Measurements from ENCODE around the gene TNRC18. TPM values are rescaled to one million over a fixed set of nuclear protein-coding genes. Genes with fewer than 3 reads are reported as not detected.

TNRC18 gene
- total RNA-seq, 4 donors from 2014 or later: 79.9 to 160 (median 91.3) TPM

DNA sequence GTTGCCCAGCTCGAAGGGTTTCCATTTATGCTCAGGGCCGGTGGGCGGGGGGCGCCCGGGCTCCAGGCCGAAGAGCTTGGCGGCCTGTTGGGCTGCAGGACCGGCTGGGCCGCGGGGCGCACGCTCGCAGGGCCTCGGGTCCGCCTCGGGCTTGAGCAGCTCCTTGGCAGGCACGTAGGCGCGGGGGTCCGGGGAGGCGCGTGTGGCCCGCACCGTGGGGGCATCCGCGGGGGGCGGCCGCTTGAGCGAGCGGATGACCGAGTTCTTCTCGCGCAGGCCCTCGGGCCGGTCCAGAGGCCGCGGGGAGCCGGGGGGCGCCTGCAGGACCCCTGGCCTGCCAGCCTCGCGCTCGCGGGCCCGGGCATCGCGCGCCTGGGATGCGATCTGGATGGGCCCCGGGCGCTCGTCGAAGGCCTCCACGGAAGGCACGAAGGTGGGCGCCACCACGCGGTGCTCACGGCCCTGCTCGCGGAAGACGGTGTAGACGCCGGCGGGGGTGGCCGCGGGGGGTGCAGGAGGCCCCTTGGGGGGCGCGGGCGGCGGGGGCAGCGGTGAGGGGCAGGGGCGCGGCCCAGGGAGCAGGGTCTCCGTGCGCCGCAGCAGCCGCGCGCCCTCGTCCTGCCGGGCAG, 35.2 kb downstream of the TNRC18 start:
- 91 to 93% methylated on average over 58 to 65 of the region's 81 CpGs for WGBS, 2 donors
- DNase-seq (ENCODE audit: low spot score in 2 of 2): no peak
- TF ChIP-seq POLR2A (IDR thresholded peaks at IDR 0.05): no peak
- TF ChIP-seq, protein P1, sequence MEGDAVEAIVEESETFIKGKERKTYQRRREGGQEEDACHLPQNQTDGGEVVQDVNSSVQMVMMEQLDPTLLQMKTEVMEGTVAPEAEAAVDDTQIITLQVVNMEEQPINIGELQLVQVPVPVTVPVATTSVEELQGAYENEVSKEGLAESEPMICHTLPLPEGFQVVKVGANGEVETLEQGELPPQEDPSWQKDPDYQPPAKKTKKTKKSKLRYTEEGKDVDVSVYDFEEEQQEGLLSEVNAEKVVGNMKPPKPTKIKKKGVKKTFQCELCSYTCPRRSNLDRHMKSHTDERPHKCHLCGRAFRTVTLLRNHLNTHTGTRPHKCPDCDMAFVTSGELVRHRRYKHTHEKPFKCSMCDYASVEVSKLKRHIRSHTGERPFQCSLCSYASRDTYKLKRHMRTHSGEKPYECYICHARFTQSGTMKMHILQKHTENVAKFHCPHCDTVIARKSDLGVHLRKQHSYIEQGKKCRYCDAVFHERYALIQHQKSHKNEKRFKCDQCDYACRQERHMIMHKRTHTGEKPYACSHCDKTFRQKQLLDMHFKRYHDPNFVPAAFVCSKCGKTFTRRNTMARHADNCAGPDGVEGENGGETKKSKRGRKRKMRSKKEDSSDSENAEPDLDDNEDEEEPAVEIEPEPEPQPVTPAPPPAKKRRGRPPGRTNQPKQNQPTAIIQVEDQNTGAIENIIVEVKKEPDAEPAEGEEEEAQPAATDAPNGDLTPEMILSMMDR (IDR thresholded peaks at IDR 0.05): no peak
- no peak overlapping the region for H3K4me3 ChIP-seq (ENCODE audit: low read depth, poor library complexity, severe bottlenecking)
- intact Hi-C loops (cut with DNase I; ENCODE audit: low total_unique reads): no loop called here

DNA sequence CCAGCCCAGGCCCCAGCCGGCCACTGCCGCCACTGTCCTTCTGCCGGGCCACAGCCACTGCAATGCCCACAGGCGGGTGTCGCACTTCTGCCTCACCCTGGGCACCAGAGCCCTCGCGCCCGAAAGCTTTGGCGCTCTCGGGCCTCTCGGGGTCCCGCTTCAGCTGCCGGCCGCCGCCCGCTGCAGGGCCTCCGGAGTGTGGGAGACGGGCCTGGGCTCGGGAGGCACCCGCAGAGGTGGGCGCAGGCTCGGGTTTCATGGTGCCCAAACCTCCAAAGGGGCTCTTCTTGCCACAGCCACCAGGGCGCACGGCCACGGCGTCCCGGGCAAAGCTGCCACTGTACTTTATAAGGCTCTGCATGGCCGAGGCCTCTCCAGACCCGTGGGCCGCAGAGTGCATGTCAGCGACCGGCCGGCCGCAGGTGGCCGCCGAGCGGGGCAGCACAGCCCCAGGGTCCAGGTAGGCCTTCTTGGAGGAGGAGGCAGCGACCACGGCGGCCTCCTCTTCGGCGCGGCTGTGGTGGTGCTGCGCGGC, 35.9 kb downstream of the TNRC18 start:
- TF ChIP-seq POLR2A (IDR thresholded peaks at IDR 0.05): no peak
- TF ChIP-seq, protein P1 (IDR thresholded peaks at IDR 0.05): no peak
- no peak for DNase-seq (ENCODE audit: low spot score in 2 of 2)
- 91 to 96% methylated on average over 23 to 25 of the region's 45 CpGs for WGBS, 2 donors
- intact Hi-C loops (cut with DNase I; ENCODE audit: low total_unique reads): no loop called here
- no peak overlapping the region for H3K4me3 ChIP-seq (ENCODE audit: low read depth, poor library complexity, severe bottlenecking)

DNA sequence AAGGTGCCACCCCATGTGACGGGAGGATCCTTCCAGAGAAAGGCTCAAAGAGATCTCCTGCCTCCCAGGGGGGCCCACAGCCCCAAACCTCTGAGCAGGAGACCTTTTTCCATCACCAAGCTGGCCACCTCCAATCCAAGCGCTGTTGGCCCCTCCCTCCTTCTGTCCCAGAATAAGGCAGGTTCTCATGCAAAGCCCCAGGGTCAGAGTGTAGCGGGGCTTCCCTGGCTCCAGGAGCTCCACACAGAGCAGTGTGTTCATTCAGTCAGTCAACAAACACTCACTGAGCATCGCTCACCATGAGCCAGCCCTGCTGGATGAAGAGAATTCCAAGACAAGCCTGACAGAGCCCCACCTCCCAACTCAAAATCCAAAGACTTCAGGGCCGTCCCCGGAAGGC, 39.0 kb downstream of the TNRC18 start:
- WGBS, 2 donors: 62 to 69% methylated on average over 6 of the region's 6 CpGs
- no peak for TF ChIP-seq POLR2A (IDR thresholded peaks at IDR 0.05)
- TF ChIP-seq, protein P1 (IDR thresholded peaks at IDR 0.05): no peak
- intact Hi-C loops (cut with DNase I; ENCODE audit: low total_unique reads): no loop called here
- no peak overlapping the region for H3K4me3 ChIP-seq (ENCODE audit: low read depth, poor library complexity, severe bottlenecking)
- no peak for DNase-seq (ENCODE audit: low spot score in 2 of 2)

DNA sequence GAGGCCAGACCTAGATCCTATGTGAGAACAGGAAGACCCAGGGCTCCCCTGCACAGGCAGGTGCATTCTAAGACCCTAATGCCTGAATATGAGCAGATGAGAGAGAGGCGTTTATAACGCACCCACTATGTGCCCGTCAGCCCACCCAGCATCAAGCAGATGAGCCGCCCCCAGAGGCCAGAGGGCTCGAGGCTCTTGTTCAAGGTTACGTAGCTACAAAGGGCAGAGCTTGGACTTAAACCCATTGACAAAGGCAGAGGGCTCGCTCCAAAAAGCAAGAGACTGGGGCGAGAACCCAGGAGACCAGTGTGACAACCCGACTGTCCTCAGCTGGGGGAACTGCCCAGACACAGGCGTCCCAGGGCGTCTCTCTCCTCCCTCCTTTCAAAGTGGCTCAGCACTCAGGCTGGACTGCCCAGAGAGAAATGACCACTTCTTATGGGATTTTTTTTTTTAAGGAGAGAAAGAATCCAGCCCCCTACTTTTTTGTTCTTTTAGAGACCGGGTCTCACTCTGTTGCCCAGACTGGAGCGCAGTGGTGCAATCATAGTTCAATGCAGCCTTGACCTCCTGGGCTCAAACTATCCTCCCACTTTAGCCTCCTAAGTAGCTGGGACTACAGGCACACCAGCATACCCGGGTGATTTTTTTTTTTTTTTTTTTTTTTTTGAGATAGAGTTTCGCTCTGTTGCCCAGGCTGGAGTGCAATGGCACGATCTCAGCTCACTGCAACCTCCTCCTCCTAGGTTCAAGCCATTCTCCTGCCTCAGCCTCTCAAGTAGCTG, 40.1 kb downstream of the TNRC18 start:
- WGBS, 2 donors: 67 to 75% methylated on average over 16 of the region's 16 CpGs
- intact Hi-C loops (cut with DNase I; ENCODE audit: low total_unique reads): no loop called here
- no peak for DNase-seq (ENCODE audit: low spot score in 2 of 2)
- TF ChIP-seq, protein P1 (IDR thresholded peaks at IDR 0.05): no peak
- no peak for TF ChIP-seq POLR2A (IDR thresholded peaks at IDR 0.05)
- no peak overlapping the region for H3K4me3 ChIP-seq (ENCODE audit: low read depth, poor library complexity, severe bottlenecking)

DNA sequence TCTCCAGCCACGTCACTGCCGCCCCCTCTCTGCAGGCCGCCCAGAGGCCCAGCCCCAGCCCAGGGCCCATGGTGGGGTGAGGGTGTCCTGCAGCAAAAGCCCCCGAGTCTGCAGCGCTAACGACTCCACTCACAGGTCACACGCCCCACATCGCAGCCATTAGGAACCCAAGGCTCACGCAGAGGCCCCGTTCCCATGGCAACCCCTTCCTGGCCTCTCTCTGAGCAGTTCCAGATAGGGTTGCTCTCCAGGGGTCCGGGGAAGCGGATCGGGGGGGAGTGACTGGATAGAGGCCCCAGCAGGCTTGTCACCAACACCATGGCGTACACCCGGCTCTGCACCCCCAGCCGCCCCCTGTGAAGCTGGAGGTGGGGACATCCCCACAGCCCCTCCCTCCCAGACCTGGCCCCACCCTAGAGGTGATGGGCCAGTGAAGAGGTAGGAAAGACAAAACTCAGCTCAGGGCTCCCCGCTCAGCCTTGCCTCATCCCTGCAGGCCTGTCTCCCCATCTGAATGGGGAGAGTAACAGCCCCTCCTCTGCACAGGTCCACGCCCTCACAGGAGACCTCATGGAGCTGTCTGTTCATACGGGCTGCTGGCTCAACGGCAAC, 41.2 kb downstream of the TNRC18 start:
- intact Hi-C loops (cut with DNase I; ENCODE audit: low total_unique reads): no loop called here
- H3K4me3 ChIP-seq (ENCODE audit: low read depth, poor library complexity, severe bottlenecking): no peak overlapping the region
- WGBS, 2 donors: 49 to 50% methylated on average over 20 of the region's 20 CpGs
- TF ChIP-seq, protein P1 (IDR thresholded peaks at IDR 0.05): no peak
- TF ChIP-seq POLR2A (IDR thresholded peaks at IDR 0.05): no peak
- DNase-seq (ENCODE audit: low spot score in 2 of 2): no peak

All from lower leg skin (tissue), 4 donors.